Ovary (tissue), 9 donors: ENCODE data around the gene BCAP29. TPM values are rescaled to one million over a fixed set of nuclear protein-coding genes. Genes with fewer than 3 reads are reported as not detected.

Experiments used
- DNase-seq, 5 donors: peaks; one replicate each; pipeline ENCODE4 v3.0.0-alpha.2; 2019 to 2020
- H3K27ac ChIP-seq, 2 donors: fragments of 200-600 bp; one replicate each; pipeline versions ENCODE4 v1.5.1 to v1.8.0; 2019 to 2022
- H3K27me3 ChIP-seq: fragments of 200-600 bp; one replicate; pipeline ENCODE4 v1.8.0; 2022
- H3K36me3 ChIP-seq: fragments of 200-600 bp; sonication (generic); one replicate; pipeline ENCODE4 v1.5.1; 2019
- H3K4me1 ChIP-seq: one replicate; pipeline ENCODE4 v1.8.1; 2013; ENCODE audit warnings: mild to moderate bottlenecking, moderate library complexity; ENCODE audit not compliant: insufficient read depth
- H3K4me3 ChIP-seq: fragments of 200-600 bp; sonication (generic); one replicate; pipeline ENCODE4 v1.5.1; 2017
- H3K9me3 ChIP-seq, 2 donors: fragments of 200-600 bp in 1 of 2; sonication (generic) in 1 of 2; one replicate each; pipeline versions ENCODE4 v1.5.1 to v1.8.1; 2013 to 2019; ENCODE audit warnings: mild to moderate bottlenecking in 1 of 2, moderate library complexity in 1 of 2
- EP300 ChIP-seq: sonication (generic); formaldehyde crosslinking; IDR thresholded peaks from one replicate; pipeline ENCODE4 v1.6.1; 2017; ENCODE audit warnings: antibody characterized with exemption
- POLR2A ChIP-seq: fragments of 450-650 bp; IDR thresholded peaks from one replicate; pipeline ENCODE4 v1.6.1; 2017; ENCODE audit warnings: antibody characterized with exemption, mild to moderate bottlenecking, moderate library complexity
- WGBS, 3 donors: extraction: QIAGEN DNeasy Blood & Tissue Kit in 1 of 3; methylation state at CpG; one replicate each; pipeline versions ENCODE4 v1.1.5 to v1.1.7; 2013 to 2017; 5-methylcytosine and 5-hydroxymethylcytosine counted together
- intact Hi-C, 4 donors: fragments of 100-400 bp; cut with DNase I; formaldehyde crosslinking; loops; one replicate each; pipeline versions ENCODE4 v1.11.0 to v1.15.1; 2022 to 2023
- polyA plus RNA-seq, 2 donors: library from polyadenylated mRNA; stranded (reverse); fragments of 200-250 nt in 1 of 2; fragments of 350-450 nt in 1 of 2; fragmentation: Illumina TruSeq in 1 of 2; extraction: RNeasy Lipid Tissue Mini Kit (QIAGEN cat#74804) in 1 of 2; gene quantifications; one replicate each; pipeline ENCODE4 v1.2.3, GENCODE V29; 2013 to 2014
- total RNA-seq, 7 donors: library from RNA; depleted of rRNA in 2 of 7; stranded (reverse); fragments of >200 nt in 2 of 7; fragmentation: NEBNext Ultra II Directional in 3 of 7; extraction: Animal tissue kit (Norgen Biotek cat#: 25700) in 3 of 7; gene quantifications; one replicate each; pipeline versions ENCODE4 v1.1.0 to v1.2.4, GENCODE V29; 2016 to 2023
- TF ChIP-seq, protein P1 (sequence below), 3 donors: fragments of 450-650 bp in 2 of 3; fragments of 200-600 bp in 1 of 3; IDR thresholded peaks; one replicate each; pipeline versions ENCODE4 v1.5.1 to v1.8.0; 2016 to 2022; ENCODE audit warnings: antibody characterized with exemption in 3 of 3, mild to moderate bottlenecking in 1 of 3
- donor health status: DM: no; HTN: no; CAD: no; lungs with moderate emphysema.
- donor health status: DM: no; HTN: no; CAD: no.
- donor health status: Bipolar disorder and iron deficiency.
- donor health status: DM: yes; HTN: yes; CAD: no.
- donor health status: DM: no; HTN: no; CAD: no.
- donor health status: DM: yes; HTN: yes; CAD: no.

BCAP29 gene
- total and polyA plus RNA-seq, 9 donors: 30.0 to 70.9 (median 42.5) TPM

DNA sequence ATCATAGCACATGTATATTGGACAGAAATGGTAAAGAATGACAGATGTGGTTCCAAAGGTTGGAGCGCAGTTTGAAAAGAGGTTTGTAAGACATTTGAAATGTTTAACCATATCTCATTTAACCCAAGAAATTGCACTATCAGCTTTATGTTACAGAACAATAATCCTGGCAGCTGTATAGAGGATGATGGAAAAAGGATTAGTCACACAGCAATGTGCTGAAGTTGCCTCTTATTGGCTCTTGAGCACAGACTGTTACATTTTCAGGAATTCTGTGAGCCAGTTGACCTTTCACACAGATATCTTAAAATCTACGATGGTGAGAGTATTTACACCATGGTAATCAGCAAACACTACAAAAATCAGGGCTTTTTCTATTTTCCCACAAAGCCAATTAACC lies 20.2 kb upstream of the BCAP29 start:
- no peaks in the 10 kb centered on the region for H3K4me1 ChIP-seq
- H3K36me3 ChIP-seq: no peaks in the 10 kb centered on the region
- TF ChIP-seq EP300: no peak
- TF ChIP-seq, protein P1, sequence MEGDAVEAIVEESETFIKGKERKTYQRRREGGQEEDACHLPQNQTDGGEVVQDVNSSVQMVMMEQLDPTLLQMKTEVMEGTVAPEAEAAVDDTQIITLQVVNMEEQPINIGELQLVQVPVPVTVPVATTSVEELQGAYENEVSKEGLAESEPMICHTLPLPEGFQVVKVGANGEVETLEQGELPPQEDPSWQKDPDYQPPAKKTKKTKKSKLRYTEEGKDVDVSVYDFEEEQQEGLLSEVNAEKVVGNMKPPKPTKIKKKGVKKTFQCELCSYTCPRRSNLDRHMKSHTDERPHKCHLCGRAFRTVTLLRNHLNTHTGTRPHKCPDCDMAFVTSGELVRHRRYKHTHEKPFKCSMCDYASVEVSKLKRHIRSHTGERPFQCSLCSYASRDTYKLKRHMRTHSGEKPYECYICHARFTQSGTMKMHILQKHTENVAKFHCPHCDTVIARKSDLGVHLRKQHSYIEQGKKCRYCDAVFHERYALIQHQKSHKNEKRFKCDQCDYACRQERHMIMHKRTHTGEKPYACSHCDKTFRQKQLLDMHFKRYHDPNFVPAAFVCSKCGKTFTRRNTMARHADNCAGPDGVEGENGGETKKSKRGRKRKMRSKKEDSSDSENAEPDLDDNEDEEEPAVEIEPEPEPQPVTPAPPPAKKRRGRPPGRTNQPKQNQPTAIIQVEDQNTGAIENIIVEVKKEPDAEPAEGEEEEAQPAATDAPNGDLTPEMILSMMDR (IDR thresholded peaks at IDR 0.05): no peak
- TF ChIP-seq POLR2A: no peak
- no peak for DNase-seq
- 73 to 75% (median 75%) methylated on average over 2 of the region's 2 CpGs for WGBS, 3 donors
- H3K27ac ChIP-seq: no peak overlapping the region
- no peak overlapping the region for H3K4me3 ChIP-seq
- intact Hi-C loops: loop anchor here in 1 of 4 donors (10.0 kb wide), 1 partner anchor 165 kb away; no protein-coding TSS in a partner anchor
- no peaks in the 10 kb centered on the region for H3K9me3 ChIP-seq
- no peaks in the 10 kb centered on the region for H3K27me3 ChIP-seq

DNA sequence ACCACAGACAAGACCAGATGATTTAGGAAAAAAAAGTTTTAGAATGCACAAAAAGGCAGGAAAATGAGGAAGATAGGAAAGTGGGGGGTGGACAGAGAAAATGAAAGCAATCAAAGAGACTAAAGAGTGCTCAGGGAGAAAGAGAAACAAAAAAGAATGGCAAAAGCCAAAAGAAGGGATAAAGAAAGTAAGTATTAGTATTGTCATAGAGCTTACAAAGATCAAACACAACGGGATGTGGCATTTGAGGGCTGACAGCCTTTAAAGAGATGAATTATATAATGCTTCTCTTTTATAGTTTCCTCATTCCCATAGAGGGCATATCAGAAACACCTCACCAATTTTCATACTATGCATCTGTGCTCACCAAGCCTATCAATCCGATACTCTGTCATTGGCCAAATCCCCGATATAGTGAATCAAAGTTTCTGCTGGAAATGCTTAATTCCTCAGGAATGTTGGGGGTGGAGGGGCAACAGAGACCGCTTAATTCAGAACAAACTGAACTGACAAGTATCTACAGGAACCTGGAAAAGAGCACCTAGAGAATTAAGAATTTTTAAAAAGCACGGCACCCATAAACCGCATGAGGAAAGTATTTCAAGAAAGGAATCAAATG lies 19.0 kb upstream of the BCAP29 start:
- TF ChIP-seq POLR2A: no peak
- TF ChIP-seq, protein P1 (IDR thresholded peaks at IDR 0.05): no peak
- H3K27ac ChIP-seq: no peak overlapping the region
- intact Hi-C loops: loop anchor here in 1 of 4 donors (10.0 kb wide), 1 partner anchor 164 kb away; no protein-coding TSS in a partner anchor
- no peaks in the 10 kb centered on the region for H3K4me1 ChIP-seq
- no peaks in the 10 kb centered on the region for H3K36me3 ChIP-seq
- no peaks in the 10 kb centered on the region for H3K27me3 ChIP-seq
- H3K4me3 ChIP-seq: no peak overlapping the region
- H3K9me3 ChIP-seq: no peaks in the 10 kb centered on the region
- no peak for DNase-seq
- 80 to 87% (median 83%) methylated on average over 6 of the region's 6 CpGs for WGBS, 3 donors

DNA sequence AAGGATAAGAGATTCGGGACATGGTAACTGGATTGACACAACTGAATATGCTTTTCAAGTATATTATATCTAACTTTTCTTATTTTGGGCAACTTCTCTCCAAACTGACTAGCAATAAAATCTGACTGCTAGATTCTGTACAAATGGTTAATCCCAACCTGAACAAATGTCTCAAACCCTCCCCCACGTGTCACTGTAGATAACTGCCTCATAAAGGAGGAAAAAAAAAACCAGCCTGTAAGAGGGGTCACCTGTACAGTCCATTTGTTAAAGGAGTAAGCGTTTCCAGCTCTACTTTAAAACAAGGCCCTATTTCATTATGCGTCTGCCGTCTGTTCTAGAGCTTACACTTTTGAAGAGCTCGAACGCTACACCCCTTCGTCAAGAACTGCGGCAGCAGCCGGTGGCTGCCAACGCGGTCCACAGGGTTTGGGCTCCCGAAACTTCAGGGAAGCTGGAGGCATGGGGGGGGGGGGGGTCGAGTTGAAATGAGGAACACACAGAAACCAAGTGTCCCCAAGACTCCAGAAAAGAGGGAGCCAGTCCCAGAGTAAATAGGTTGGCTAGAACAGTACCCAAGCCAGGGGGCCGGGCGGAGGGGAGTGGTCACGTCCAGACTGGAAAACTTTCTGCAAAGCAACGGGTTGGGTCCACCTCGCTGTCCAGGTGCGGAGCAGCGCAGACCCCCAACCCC lies 16.8 kb upstream of the BCAP29 start:
- no peaks in the 10 kb centered on the region for H3K9me3 ChIP-seq
- 2 to 3% (median 2%) methylated on average over 21 of the region's 21 CpGs for WGBS, 3 donors
- TF ChIP-seq, protein P1 (IDR thresholded peaks at IDR 0.05): no peak
- TF ChIP-seq POLR2A: no peak
- no peak for TF ChIP-seq EP300
- H3K36me3 ChIP-seq: no peaks in the 10 kb centered on the region
- no peaks in the 10 kb centered on the region for H3K4me1 ChIP-seq
- no peak for DNase-seq
- H3K27me3 ChIP-seq: no peaks in the 10 kb centered on the region
- H3K27ac ChIP-seq: peak overlapping the region; percentile 40 to 83
- intact Hi-C loops: loop anchor here in 1 of 4 donors (10.0 kb wide), 1 partner anchor 162 kb away; no protein-coding TSS in a partner anchor
- H3K4me3 ChIP-seq: peak overlapping the region; percentile 92

DNA sequence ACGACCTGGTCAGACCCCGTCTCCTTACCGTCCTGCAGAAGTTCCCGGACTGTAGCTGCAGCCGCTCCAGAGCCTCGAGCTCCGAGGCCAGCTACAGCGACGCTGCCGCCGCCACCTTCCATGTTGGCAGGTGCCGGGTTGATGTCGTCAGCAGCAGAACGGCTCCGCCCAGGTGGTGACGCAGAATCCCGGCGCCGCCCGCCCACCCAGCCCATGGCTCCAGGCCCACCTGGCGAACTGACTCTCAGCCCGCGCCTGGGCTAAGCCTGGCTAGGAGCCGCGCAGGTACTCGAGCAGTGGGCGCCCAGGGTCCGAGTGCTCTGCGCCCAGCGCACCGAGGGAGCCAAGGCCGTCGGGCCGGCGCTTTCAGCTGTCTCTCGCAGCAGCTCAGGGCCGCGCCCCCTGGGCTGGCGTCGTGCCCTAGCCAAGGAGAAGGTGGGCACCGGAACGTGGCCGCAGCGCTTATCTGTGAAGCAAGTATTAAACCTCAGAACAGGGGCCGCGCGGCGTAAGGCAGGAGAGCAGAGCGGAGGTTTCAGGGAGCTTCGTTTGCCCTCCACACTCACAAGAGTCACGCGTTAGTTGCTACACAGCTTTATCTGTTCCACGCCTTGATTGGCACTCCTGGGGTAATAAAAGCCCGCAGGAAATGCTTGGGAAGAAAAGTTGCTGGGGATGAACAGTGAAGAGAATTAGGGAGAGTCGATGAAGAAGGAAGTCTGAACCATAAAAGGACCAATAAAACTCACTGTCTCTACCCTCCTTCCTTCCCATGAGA lies 16.1 kb upstream of the BCAP29 start, which contains the start of the genes COG5 and DUS4L:
TSS of gene COG5 (minus strand) at position 146 of the 778 bp plus-strand sequence. CDS start at position 122, 24 bp downstream.
TSS of gene DUS4L (plus strand) at position 197 of the 778 bp plus-strand sequence. CDS start 3,100 bp downstream, outside the sequence.
- Histone ChIP-seq H3K9me3 (no peaks in the 10 kb centered on the region), H3K36me3 (no peaks in the 10 kb centered on the region), H3K4me3 (peak within 1 kb of the TSS; percentile 92), H3K27me3 (no peaks in the 10 kb centered on the region), H3K4me1 (no peaks in the 10 kb centered on the region), H3K27ac (peak within 1 kb of the TSS; percentile 40 to 83)
- WGBS, 3 donors: 0% methylated on average over 50 to 55 of the region's 55 CpGs
- no peak for TF ChIP-seq EP300
- TF ChIP-seq, protein P1 (IDR thresholded peaks at IDR 0.05): no peak
- peak; percentile 75 for TF ChIP-seq POLR2A
- DNase-seq: peak; percentile 84 to 91 (median 88)
- intact Hi-C loops: loop anchor here in 1 of 4 donors (10.0 kb wide), 1 partner anchor 161 kb away; no protein-coding TSS in a partner anchor
